ENCODE results near the gene RAPH1. TPM values are rescaled to one million over a fixed set of nuclear protein-coding genes. Genes with fewer than 3 reads are reported as not detected.
A peak's percentile ranks its signal among the peaks of the same experiment; 100 is the strongest.
"Not testable (repeated sequence)": the region's sequence is repeated elsewhere in the genome, so short reads cannot be mapped to it uniquely, and the experiment has no call there.

The RAPH1 gene
- total and polyA plus RNA-seq, 2 experiments from 2014 or later = 5.0 to 36.2 TPM

DNA sequence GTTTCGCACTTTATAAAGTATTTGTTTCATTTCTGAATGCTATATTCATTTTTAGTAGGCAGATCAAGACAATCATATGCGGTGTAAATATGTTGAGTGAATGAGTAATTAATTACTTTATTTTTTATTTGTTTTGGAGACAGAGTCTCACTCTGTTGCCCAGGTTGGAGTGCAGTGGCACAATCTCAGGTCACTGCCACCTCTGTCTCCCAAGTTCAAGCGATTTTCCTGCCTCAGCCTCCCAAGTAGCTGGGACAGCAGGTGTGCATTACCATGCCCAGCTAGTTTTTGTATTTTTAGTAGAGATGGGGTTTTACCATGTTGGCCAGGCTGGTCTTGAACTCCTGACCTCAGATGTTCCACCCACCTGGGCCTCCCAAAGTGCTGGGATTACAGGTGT lies 5.5 kb upstream of the RAPH1 start:
- not testable (repeated sequence) for H3F3A ChIP-seq (replicated peaks; ENCODE audit: low read depth); H4K20me1 ChIP-seq (replicated peaks; ENCODE audit: insufficient read depth); H2AFZ ChIP-seq; H3K27ac ChIP-seq (ENCODE audit: low read depth); H3K36me3 Mint-ChIP-seq (ENCODE audit: low read depth); H3K9me3 Mint-ChIP-seq; H3K4me3 ChIP-seq; H3K27ac Mint-ChIP-seq; H3K27me3 ChIP-seq (ENCODE audit: insufficient read depth); H3K27me3 Mint-ChIP-seq (ENCODE audit: insufficient read depth, low read depth, poor library complexity); H3K4me3 Mint-ChIP-seq; H3K4me1 ChIP-seq (ENCODE audit: insufficient read depth); H3K9me2 ChIP-seq (ENCODE audit: insufficient read depth); ATAC-seq; H3K36me3 ChIP-seq (ENCODE audit: insufficient read depth); DNase-seq (ENCODE audit: low spot score); H3K4me1 Mint-ChIP-seq; H3K79me2 ChIP-seq (replicated peaks; ENCODE audit: insufficient read depth); H3K4me2 ChIP-seq

GRCh38 chr2:203538237-203538636 lies 3.1 kb upstream of the RAPH1 start:
- not testable (repeated sequence) for DNase-seq (ENCODE audit: low spot score); H3K9me2 ChIP-seq (ENCODE audit: insufficient read depth); H3K27ac Mint-ChIP-seq; H3K4me3 ChIP-seq; H3K4me2 ChIP-seq; H3K9me3 Mint-ChIP-seq; H4K20me1 ChIP-seq (replicated peaks; ENCODE audit: insufficient read depth); H3K36me3 ChIP-seq (ENCODE audit: insufficient read depth); H3K4me1 ChIP-seq (ENCODE audit: insufficient read depth); H3K36me3 Mint-ChIP-seq (ENCODE audit: low read depth); H3K27ac ChIP-seq (ENCODE audit: low read depth); H3K4me3 Mint-ChIP-seq; H3K79me2 ChIP-seq (replicated peaks; ENCODE audit: insufficient read depth); ATAC-seq; H2AFZ ChIP-seq; H3K27me3 ChIP-seq (ENCODE audit: insufficient read depth)
- peaks cover 18% of the 10 kb centered on the region; the same call in 2 of the 3 replicates for H3K4me1 Mint-ChIP-seq
- peaks cover 10% of the 10 kb centered on the region; the same call in 1 of the 2 replicates for H3F3A ChIP-seq (replicated peaks; ENCODE audit: low read depth)
- peaks cover 17% of the 10 kb centered on the region for H3K27me3 Mint-ChIP-seq (ENCODE audit: insufficient read depth, low read depth, poor library complexity)

DNA sequence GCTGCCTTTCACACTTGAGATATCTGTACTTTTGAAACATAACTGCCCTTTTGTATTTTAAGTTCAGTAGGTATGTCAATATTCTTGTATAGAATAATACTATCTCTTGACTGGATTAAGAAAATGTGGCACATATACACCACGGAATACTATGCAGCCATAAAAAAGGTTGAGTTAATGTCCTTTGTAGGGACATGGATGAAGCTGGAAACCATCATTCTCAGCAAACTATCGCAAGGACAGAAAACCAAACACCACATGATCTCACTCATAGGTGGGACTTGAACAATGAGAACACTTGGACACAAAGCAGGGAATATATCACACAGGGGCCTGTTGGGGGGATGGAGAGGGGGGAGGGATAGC lies 1.5 kb upstream of the RAPH1 start:
- H3K9me3 Mint-ChIP-seq; H3K36me3 Mint-ChIP-seq (ENCODE audit: low read depth); H3K36me3 ChIP-seq (ENCODE audit: insufficient read depth); H4K20me1 ChIP-seq (replicated peaks; ENCODE audit: insufficient read depth); DNase-seq (ENCODE audit: low spot score); H3K9me2 ChIP-seq (ENCODE audit: insufficient read depth); H3K27ac ChIP-seq (ENCODE audit: low read depth); ATAC-seq; H2AFZ ChIP-seq; H3K27ac Mint-ChIP-seq: not testable (repeated sequence)
- H3F3A ChIP-seq (replicated peaks; ENCODE audit: low read depth) = peaks cover 10% of the 10 kb centered on the region; the same call in 1 of the 2 replicates
- peaks cover 24% of the 10 kb centered on the region for H3K79me2 ChIP-seq (replicated peaks; ENCODE audit: insufficient read depth)
- peaks cover 22% of the 10 kb centered on the region for H3K4me1 ChIP-seq (ENCODE audit: insufficient read depth)
- peaks cover 19% of the 10 kb centered on the region for H3K27me3 ChIP-seq (ENCODE audit: insufficient read depth)
- peaks cover 15% of the 10 kb centered on the region for H3K27me3 Mint-ChIP-seq (ENCODE audit: insufficient read depth, low read depth, poor library complexity)
- peak overlapping the region; percentile 69; the same call in 1 of the 2 replicates for H3K4me3 ChIP-seq
- peak overlapping the region; percentile 88 for H3K4me3 Mint-ChIP-seq
- H3K4me2 ChIP-seq = peak overlapping the region; percentile 83; the same call in 1 of the 2 replicates
- peaks cover 31% of the 10 kb centered on the region; the same call in 2 of the 3 replicates for H3K4me1 Mint-ChIP-seq

GRCh38 chr2:203535784-203536585 lies 884 bp upstream of the RAPH1 start:
- 0 out of 2 replicates have a peak, but pooled peaks cover 3% of the 10 kb centered on the region for H3K36me3 ChIP-seq (ENCODE audit: insufficient read depth)
- Mint-ChIP-seq H3K27me3 (ENCODE audit: insufficient read depth, low read depth, poor library complexity) (peaks cover 15% of the 10 kb centered on the region), H3K4me3 (peak overlapping the region; percentile 88), H3K9me3 (peaks cover 9% of the 10 kb centered on the region), H3K27ac (peak overlapping the region; percentile 91), H3K36me3 (ENCODE audit: low read depth) (peaks cover 5% of the 10 kb centered on the region; the same call in 1 of the 3 replicates), H3K4me1 (peaks cover 31% of the 10 kb centered on the region; the same call in 2 of the 3 replicates)
- peaks cover 10% of the 10 kb centered on the region; the same call in 1 of the 2 replicates for H3F3A ChIP-seq (replicated peaks; ENCODE audit: low read depth)
- H3K79me2 ChIP-seq (replicated peaks; ENCODE audit: insufficient read depth) = peaks cover 30% of the 10 kb centered on the region
- peak overlapping the region; percentile 90 for H3K27ac ChIP-seq (ENCODE audit: low read depth)
- TF ChIP-seq, protein P1, sequence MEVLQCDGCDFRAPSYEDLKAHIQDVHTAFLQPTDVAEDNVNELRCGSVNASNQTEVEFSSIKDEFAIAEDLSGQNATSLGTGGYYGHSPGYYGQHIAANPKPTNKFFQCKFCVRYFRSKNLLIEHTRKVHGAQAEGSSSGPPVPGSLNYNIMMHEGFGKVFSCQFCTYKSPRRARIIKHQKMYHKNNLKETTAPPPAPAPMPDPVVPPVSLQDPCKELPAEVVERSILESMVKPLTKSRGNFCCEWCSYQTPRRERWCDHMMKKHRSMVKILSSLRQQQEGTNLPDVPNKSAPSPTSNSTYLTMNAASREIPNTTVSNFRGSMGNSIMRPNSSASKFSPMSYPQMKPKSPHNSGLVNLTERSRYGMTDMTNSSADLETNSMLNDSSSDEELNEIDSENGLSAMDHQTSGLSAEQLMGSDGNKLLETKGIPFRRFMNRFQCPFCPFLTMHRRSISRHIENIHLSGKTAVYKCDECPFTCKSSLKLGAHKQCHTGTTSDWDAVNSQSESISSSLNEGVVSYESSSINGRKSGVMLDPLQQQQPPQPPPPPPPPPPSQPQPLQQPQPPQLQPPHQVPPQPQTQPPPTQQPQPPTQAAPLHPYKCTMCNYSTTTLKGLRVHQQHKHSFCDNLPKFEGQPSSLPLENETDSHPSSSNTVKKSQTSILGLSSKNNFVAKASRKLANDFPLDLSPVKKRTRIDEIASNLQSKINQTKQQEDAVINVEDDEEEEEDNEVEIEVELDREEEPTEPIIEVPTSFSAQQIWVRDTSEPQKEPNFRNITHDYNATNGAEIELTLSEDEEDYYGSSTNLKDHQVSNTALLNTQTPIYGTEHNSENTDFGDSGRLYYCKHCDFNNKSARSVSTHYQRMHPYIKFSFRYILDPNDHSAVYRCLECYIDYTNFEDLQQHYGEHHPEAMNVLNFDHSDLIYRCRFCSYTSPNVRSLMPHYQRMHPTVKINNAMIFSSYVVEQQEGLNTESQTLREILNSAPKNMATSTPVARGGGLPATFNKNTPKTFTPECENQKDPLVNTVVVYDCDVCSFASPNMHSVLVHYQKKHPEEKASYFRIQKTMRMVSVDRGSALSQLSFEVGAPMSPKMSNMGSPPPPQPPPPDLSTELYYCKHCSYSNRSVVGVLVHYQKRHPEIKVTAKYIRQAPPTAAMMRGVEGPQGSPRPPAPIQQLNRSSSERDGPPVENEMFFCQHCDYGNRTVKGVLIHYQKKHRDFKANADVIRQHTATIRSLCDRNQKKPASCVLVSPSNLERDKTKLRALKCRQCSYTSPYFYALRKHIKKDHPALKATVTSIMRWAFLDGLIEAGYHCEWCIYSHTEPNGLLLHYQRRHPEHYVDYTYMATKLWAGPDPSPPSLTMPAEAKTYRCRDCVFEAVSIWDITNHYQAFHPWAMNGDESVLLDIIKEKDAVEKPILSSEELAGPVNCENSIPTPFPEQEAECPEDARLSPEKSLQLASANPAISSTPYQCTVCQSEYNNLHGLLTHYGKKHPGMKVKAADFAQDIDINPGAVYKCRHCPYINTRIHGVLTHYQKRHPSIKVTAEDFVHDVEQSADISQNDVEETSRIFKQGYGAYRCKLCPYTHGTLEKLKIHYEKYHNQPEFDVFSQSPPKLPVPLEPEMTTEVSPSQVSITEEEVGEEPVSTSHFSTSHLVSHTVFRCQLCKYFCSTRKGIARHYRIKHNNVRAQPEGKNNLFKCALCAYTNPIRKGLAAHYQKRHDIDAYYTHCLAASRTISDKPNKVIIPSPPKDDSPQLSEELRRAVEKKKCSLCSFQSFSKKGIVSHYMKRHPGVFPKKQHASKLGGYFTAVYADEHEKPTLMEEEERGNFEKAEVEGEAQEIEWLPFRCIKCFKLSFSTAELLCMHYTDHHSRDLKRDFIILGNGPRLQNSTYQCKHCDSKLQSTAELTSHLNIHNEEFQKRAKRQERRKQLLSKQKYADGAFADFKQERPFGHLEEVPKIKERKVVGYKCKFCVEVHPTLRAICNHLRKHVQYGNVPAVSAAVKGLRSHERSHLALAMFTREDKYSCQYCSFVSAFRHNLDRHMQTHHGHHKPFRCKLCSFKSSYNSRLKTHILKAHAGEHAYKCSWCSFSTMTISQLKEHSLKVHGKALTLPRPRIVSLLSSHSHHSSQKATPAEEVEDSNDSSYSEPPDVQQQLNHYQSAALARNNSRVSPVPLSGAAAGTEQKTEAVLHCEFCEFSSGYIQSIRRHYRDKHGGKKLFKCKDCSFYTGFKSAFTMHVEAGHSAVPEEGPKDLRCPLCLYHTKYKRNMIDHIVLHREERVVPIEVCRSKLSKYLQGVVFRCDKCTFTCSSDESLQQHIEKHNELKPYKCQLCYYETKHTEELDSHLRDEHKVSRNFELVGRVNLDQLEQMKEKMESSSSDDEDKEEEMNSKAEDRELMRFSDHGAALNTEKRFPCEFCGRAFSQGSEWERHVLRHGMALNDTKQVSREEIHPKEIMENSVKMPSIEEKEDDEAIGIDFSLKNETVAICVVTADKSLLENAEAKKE (CRISPR knock-in tag; IDR thresholded peaks at IDR 0.05) = no peak
- TF ChIP-seq POLR2AphosphoS5 (IDR thresholded peaks at IDR 0.05; ENCODE audit: low read depth) (peak; percentile 9; the same call in 1 of the 2 replicates), EZH2phosphoT487 (IDR thresholded peaks at IDR 0.05; ENCODE audit: unreplicated experiment) (no peak)
- peaks cover 25% of the 10 kb centered on the region for H3K4me1 ChIP-seq (ENCODE audit: insufficient read depth)
- ATAC-seq (no peak), DNase-seq (ENCODE audit: low spot score) (peak; percentile 23)
- H3K27me3 ChIP-seq (ENCODE audit: insufficient read depth) = peaks cover 19% of the 10 kb centered on the region
- H3K4me2 ChIP-seq = peak overlapping the region; percentile 83
- H3K9me2 ChIP-seq (ENCODE audit: insufficient read depth) = no peaks in the 10 kb centered on the region
- peak overlapping the region; percentile 69 for H3K4me3 ChIP-seq
- H2AFZ ChIP-seq = peak overlapping the region; percentile 63
- H4K20me1 ChIP-seq (replicated peaks; ENCODE audit: insufficient read depth) = peaks cover 10% of the 10 kb centered on the region

Measured in GM23338 (cell line).